ENCODE data around the gene GORASP2. TPM values are rescaled to one million over a fixed set of nuclear protein-coding genes. Genes with fewer than 3 reads are reported as not detected.
A peak's percentile ranks its signal among the peaks of the same experiment; 100 is the strongest.

The GORASP2 gene
- total RNA-seq, 1 donor, result 67.8 TPM

DNA sequence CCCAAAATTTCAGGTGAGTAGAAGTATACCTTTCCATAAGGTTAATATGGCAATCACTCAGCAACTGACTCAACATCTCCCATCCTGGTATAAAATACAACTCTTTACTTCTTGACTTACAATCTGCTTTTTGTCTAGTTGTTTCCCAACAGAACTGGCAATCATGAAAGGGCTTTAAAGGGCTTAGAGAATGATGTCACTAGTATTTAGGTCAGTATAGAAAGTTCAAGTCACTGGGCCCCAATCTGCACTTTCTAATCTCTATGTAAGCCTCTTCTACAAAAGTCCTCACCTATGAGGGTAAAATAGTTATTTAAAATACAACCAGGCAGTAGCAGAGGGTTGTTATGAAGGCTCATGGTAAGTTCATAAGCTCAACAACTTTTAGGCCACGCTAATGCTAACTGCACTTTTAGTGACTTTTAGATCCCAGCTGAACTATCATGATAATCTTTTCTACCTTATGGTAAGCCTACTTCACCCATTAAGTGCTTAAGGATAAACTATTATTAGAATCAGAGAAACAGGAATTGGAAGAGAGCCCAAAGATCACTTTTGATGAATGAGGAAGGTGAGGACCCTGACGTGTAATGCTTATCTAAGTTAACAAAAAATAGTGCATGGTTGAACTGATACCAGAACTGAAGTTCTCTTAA, 79.6 kb downstream of the GORASP2 start:
- DNase-seq (ENCODE audit: low read depth), result peak; percentile 72
- H3K4me3 ChIP-seq (ENCODE audit: low read depth, low read length), result no peak overlapping the region
- TF ChIP-seq CTCF (IDR thresholded peaks at IDR 0.05; ENCODE audit: insufficient read depth, low read depth, low read length), result no peak

DNA sequence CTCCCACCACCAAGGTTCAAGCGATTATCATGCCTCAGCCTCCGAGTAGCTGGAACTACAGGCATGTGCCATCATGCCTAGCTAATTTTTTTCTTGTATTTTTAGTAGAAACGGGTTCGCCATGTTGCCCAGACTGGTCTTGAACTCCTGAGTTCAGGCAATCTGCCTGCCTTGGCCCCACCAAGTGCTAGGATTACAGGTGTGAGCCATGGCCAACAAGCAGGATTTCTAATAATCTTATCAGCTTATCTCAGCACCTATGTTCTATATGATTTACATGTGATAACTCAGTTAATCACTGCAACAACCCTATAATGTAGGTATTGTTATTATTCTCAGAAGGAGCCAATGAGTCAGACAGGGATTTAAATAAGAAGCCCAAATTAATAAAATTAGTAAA, 80.3 kb downstream of the GORASP2 start:
- H3K4me3 ChIP-seq (ENCODE audit: low read depth, low read length), result no peak overlapping the region
- TF ChIP-seq CTCF (IDR thresholded peaks at IDR 0.05; ENCODE audit: insufficient read depth, low read depth, low read length), result no peak
- DNase-seq (ENCODE audit: low read depth), result no peak

DNA sequence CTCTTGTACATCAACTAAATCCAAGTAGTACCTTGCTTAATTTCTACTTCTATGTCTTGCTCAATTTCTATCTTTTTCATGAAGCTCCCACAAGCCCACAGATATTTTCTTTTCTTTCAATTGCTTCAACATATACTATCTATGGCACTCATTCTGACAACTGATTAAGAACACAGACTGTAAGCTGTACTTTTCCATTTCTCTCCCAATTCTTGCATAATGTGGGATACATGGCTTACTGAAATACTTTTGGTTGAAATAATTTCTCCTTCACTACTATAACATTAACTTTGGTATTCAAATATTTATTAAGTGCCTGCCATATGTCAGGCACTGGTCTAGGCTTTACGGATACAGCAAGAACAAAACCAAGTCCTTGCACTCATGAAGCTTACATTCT, 84.8 kb downstream of the GORASP2 start:
- no peak overlapping the region for H3K4me3 ChIP-seq (ENCODE audit: low read depth, low read length)
- DNase-seq (ENCODE audit: low read depth), result peak; percentile 77
- TF ChIP-seq CTCF (IDR thresholded peaks at IDR 0.05; ENCODE audit: insufficient read depth, low read depth, low read length), result no peak

- TF ChIP-seq CTCF (IDR thresholded peaks at IDR 0.05; ENCODE audit: insufficient read depth, low read depth, low read length), result no peak
- no peak overlapping the region for H3K4me3 ChIP-seq (ENCODE audit: low read depth, low read length)
- no peak for DNase-seq (ENCODE audit: low read depth)
These were observed 87.1 kb downstream of the GORASP2 start for GRCh38 chr2:171016125-171016524.

Other genes starting within 250 kb of the GORASP2 start
- gene SP5, start 213.9 kb upstream of the GORASP2 start, total RNA-seq, result not detected in 2 replicates
- gene ERICH2, start 158.9 kb upstream of the GORASP2 start, total RNA-seq, result not detected in 2 replicates
- gene GAD1, start 112.4 kb upstream of the GORASP2 start, total RNA-seq, result 0.32 TPM in 1 of 2 replicates, not detected in the other
- gene TLK1, start 231.6 kb downstream of the GORASP2 start, total RNA-seq, result 13.2 and 17.3 TPM in 2 replicates

Measured in fibroblast of villous mesenchyme (primary cell).